GM23248 (cell line): ENCODE data around the gene LHFPL2. TPM values are rescaled to one million over a fixed set of nuclear protein-coding genes. Genes with fewer than 3 reads are reported as not detected.

Experiments
- DNase-seq: peaks from one replicate; pipeline ENCODE4 v3.0.0-alpha.2; 2015
- H2AFZ ChIP-seq: fragments of 200-600 bp; sonication (generic); 2 replicates; pipeline ENCODE4 v1.6.1; 2016; ENCODE audit warnings: antibody characterized with exemption
- H3F3A ChIP-seq: fragments of 200-600 bp; sonication (generic); 2 replicates; pipeline ENCODE4 v1.6.1; 2016; ENCODE audit warnings: mild to moderate bottlenecking, antibody characterized with exemption, mixed run types; ENCODE audit not compliant: insufficient read depth
- H3K27ac ChIP-seq: fragments of 200-600 bp; sonication (generic); 2 replicates; pipeline ENCODE4 v1.5.1; 2016; ENCODE audit warnings: mild to moderate bottlenecking
- H3K27me3 ChIP-seq: fragments of 200-600 bp; sonication (generic); replicated peaks from 2 replicates; pipeline ENCODE4 v1.6.1; 2016; ENCODE audit warnings: mild to moderate bottlenecking; ENCODE audit not compliant: insufficient read depth
- H3K36me3 ChIP-seq: fragments of 200-600 bp; sonication (generic); 2 replicates; pipeline ENCODE4 v1.6.1; 2016; ENCODE audit warnings: low read depth, mild to moderate bottlenecking
- H3K4me1 ChIP-seq: fragments of 200-600 bp; sonication (generic); 2 replicates; pipeline ENCODE4 v1.6.1; 2016; ENCODE audit warnings: mild to moderate bottlenecking; ENCODE audit not compliant: insufficient read depth
- H3K4me2 ChIP-seq: fragments of 200-600 bp; sonication (generic); one replicate; pipeline ENCODE4 v1.6.1; 2016; ENCODE audit warnings: mild to moderate bottlenecking; ENCODE audit not compliant: unreplicated experiment
- H3K4me3 ChIP-seq: fragments of 200-600 bp; sonication (generic); 2 replicates; pipeline ENCODE4 v1.5.1; 2016; ENCODE audit warnings: mild to moderate bottlenecking
- H3K79me2 ChIP-seq: fragments of 200-600 bp; sonication (generic); 2 replicates; pipeline ENCODE4 v1.6.1; 2016; ENCODE audit warnings: mild to moderate bottlenecking; ENCODE audit not compliant: insufficient read depth
- H3K9ac ChIP-seq: fragments of 200-600 bp; sonication (generic); 2 replicates; pipeline ENCODE4 v1.6.1; 2016; ENCODE audit warnings: mild to moderate bottlenecking
- H3K9me2 ChIP-seq: fragments of 200-600 bp; sonication (generic); 2 replicates; pipeline ENCODE4 v1.6.1; 2016; ENCODE audit warnings: mixed run types, mild to moderate bottlenecking, moderate library complexity; ENCODE audit not compliant: insufficient read depth
- H3K9me3 ChIP-seq: fragments of 200-600 bp; sonication (generic); one replicate; pipeline ENCODE4 v1.6.1; 2017; ENCODE audit warnings: low read depth
- H4K20me1 ChIP-seq: fragments of 200-600 bp; sonication (generic); 2 replicates; pipeline ENCODE4 v1.6.0; 2016; ENCODE audit not compliant: insufficient read depth
- EZH2 ChIP-seq: fragments of 200-600 bp; sonication (generic); IDR thresholded peaks from 2 replicates; pipeline ENCODE4 v1.6.1; 2018; ENCODE audit warnings: antibody characterized with exemption, mild to moderate bottlenecking; ENCODE audit not compliant: insufficient read depth, poor library complexity, severe bottlenecking
- EZH2phosphoT487 ChIP-seq: fragments of 200-600 bp; sonication (generic); IDR thresholded peaks from 2 replicates; pipeline ENCODE4 v1.6.1; 2018; ENCODE audit warnings: antibody characterized with exemption, moderate library complexity, mild to moderate bottlenecking, low read depth; ENCODE audit not compliant: insufficient read depth
- WGBS, 2 experiments: methylation state at CpG; one replicate each; pipeline ENCODE4 v1.1.6; 2015 to 2017; ENCODE audit warnings: low lambda C conversion rate in 2 of 2, low coverage in 1 of 2; ENCODE audit errors: missing lambda C conversion rate in 2 of 2; 5-methylcytosine and 5-hydroxymethylcytosine counted together
- in situ Hi-C: fragments of 300-500 bp; cut with MboI; formaldehyde crosslinking; loops from 2 replicates; pipeline ENCODE4 v1.15.0; 2020
- polyA plus RNA-seq: library from polyadenylated mRNA; unstranded; fragments of >200 nt; fragmentation: Nextera tagmentation; extraction: Ambion mirVana; gene quantifications from 2 replicates; pipeline ENCODE4 v1.2.1, GENCODE V29; 2016
- total RNA-seq: library from RNA; depleted of rRNA; stranded (reverse); fragments of >200 nt; shearing (Covaris generic); gene quantifications from 2 replicates; pipeline ENCODE4 v1.2.3, GENCODE V29; 2014

LHFPL2 gene
- total and polyA plus RNA-seq, 2 experiments from 2014 or later, result 8.0 to 13.7 TPM

DNA sequence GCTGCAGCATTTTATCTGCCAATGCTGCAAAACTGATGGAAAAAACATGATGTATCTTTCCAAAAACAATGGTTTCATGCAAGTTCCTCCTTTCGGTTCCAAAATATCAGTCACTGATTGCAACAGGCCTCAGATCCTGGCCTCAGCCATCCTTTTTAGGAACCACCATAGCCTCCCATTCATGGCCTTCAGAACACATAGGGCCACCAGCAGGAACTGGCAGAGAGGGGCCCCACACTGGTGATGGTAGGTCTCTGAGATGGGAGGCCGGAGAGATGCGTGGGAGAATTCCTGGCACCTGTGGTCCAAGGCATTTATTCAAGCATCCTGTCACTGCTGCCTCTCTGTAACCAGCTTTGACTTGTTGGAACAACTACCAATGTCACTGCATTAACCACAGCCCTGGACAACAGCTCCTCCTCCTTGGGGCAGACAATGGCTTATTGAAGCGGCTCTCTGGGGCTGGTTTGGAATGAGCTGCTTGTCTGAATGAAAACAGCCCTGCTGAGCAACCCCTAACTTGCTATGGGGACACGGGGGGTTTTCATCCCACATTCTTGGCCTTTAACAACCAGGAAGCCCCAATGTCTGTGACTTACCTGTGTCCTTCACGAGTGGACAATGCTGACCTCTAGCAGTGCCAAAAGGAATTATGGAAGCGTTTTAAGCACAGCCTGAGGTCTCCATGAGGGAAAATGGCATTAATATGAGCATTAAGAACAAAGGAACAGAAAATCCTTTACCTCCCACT is 108.1 kb downstream of the LHFPL2 start:
- no peak overlapping the region for H3K4me3 ChIP-seq
- H3K9me2 ChIP-seq, result no peaks in the 10 kb centered on the region
- no peaks in the 10 kb centered on the region for H3K9me3 ChIP-seq
- peaks cover 13% of the 10 kb centered on the region for H3F3A ChIP-seq
- H3K79me2 ChIP-seq, result 0 out of 2 replicates have a peak, but pooled peaks cover 12% of the 10 kb centered on the region
- H3K36me3 ChIP-seq, result no peaks in the 10 kb centered on the region
- no peak overlapping the region for H3K4me2 ChIP-seq
- no peak overlapping the region for H3K9ac ChIP-seq
- TF ChIP-seq EZH2 (no peak), EZH2phosphoT487 (no peak)
- no peaks in the 10 kb centered on the region for H3K27me3 ChIP-seq
- in situ Hi-C loops, result no loop called here
- DNase-seq, result no peak
- 50 to 54% methylated on average over 7 of the region's 7 CpGs for WGBS, 2 experiments
- H3K4me1 ChIP-seq, result peaks cover 15% of the 10 kb centered on the region
- H3K27ac ChIP-seq, result no peak overlapping the region
- H2AFZ ChIP-seq, result no peak overlapping the region
- H4K20me1 ChIP-seq, result no peaks in the 10 kb centered on the region

DNA sequence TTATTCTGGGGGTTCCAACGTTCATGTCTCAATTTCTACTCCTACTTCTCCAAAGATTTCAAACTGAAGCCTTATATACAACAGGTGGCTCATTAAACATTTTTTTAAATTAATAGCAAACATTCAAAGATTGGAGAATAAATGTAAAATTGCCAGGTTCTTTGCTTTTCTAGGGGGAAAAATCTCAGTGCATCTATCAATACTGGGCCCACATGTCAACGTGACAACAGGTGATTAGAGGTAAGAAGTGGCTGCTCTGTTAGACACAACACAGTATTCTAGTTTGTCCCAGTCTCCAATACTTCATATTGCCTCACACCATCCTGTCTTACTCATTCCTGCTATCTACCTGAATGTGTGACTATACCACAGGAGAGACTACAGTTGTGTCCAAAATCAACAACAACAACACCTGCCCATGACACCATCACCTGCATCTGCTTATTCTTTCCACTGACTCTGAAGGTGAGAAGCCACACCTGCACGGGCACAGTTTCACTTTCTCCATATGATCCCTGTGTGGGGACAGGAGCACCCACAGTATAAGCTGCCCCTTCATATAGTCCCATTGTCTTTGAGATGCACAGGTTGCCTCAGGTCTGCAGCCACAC is 110.2 kb downstream of the LHFPL2 start:
- Histone ChIP-seq H3K79me2 (0 out of 2 replicates have a peak, but pooled peaks cover 7% of the 10 kb centered on the region), H3K4me2 (no peak overlapping the region)
- no peak for DNase-seq

DNA sequence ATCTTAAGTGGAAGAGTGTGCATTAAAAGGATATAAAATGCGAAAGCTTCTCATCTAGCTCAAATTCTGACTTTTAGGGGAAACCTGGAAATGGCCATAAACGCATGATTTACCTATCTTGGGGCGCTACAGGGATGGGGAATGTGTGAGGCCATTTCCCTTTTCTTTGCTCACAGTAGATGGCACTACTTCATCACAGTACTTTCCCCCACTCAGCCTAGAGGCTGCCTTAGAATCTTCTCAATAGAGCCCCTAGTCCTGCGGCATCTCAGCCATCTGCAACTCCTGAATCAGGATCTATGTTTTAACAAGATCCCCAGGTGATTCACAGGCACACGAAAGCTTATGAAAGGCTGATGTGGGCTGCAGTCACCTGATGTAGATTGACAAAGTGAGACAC is 110.8 kb downstream of the LHFPL2 start:
- no peaks in the 10 kb centered on the region for H4K20me1 ChIP-seq
- TF ChIP-seq EZH2phosphoT487, result no peak
- no peak for TF ChIP-seq EZH2
- no peak overlapping the region for H2AFZ ChIP-seq
- H3K9me2 ChIP-seq, result no peaks in the 10 kb centered on the region
- H3K4me3 ChIP-seq, result no peak overlapping the region
- in situ Hi-C loops, result loop anchor here (10.0 kb wide), 1 partner anchor 267 kb away; no protein-coding TSS in a partner anchor
- H3K79me2 ChIP-seq, result 0 out of 2 replicates have a peak, but pooled peaks cover 13% of the 10 kb centered on the region
- peaks cover 17% of the 10 kb centered on the region for H3F3A ChIP-seq
- DNase-seq, result peak; percentile 64
- no peak overlapping the region for H3K4me2 ChIP-seq
- 65 to 67% methylated on average over 5 of the region's 5 CpGs for WGBS, 2 experiments
- H3K4me1 ChIP-seq, result peaks cover 18% of the 10 kb centered on the region
- H3K9ac ChIP-seq, result no peak overlapping the region
- no peaks in the 10 kb centered on the region for H3K27me3 ChIP-seq
- H3K36me3 ChIP-seq, result no peaks in the 10 kb centered on the region
- no peaks in the 10 kb centered on the region for H3K9me3 ChIP-seq
- no peak overlapping the region for H3K27ac ChIP-seq

More for the DNA sequence above, 110.2 kb downstream of the LHFPL2 start:
- Histone ChIP-seq H3K4me1 (peaks cover 18% of the 10 kb centered on the region), H3K4me3 (no peak overlapping the region), H3K9ac (no peak overlapping the region), H3K9me3 (no peaks in the 10 kb centered on the region), H2AFZ (no peak overlapping the region), H3F3A (peaks cover 14% of the 10 kb centered on the region), H3K27me3 (no peaks in the 10 kb centered on the region), H3K27ac (no peak overlapping the region), H3K36me3 (no peaks in the 10 kb centered on the region), H4K20me1 (no peaks in the 10 kb centered on the region), H3K9me2 (no peaks in the 10 kb centered on the region)
- 91 to 95% methylated on average over 3 of the region's 3 CpGs for WGBS, 2 experiments
- TF ChIP-seq EZH2phosphoT487 (no peak), EZH2 (no peak)
- in situ Hi-C loops, result loop anchor here (10.0 kb wide), 1 partner anchor 266 kb away; no protein-coding TSS in a partner anchor

DNA sequence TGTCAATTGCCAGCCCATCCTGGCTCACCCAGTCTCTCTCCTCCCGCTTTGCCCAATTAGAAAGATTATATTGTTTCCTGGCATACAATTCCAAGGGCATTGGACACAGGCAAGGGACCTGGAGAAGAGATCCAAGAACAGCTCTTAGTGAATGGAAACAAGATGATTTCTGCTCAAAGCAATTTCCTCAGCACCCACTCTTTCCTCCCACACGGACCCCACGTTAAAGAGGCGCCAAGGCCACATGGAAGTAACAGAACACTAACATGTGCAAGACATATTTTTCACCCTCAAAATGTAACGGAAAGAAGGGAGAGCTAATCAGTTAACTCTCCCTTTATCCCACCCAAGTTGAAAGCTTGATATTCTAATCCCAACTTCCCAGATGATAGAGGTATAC is 111.2 kb downstream of the LHFPL2 start:
- H3F3A ChIP-seq, result peaks cover 17% of the 10 kb centered on the region
- no peak for TF ChIP-seq EZH2phosphoT487
- TF ChIP-seq EZH2, result no peak
- in situ Hi-C loops, result loop anchor here (10.0 kb wide), 1 partner anchor 267 kb away; no protein-coding TSS in a partner anchor
- H4K20me1 ChIP-seq, result no peaks in the 10 kb centered on the region
- no peaks in the 10 kb centered on the region for H3K9me2 ChIP-seq
- no peak for DNase-seq
- no peak overlapping the region for H3K27ac ChIP-seq
- H3K4me3 ChIP-seq, result no peak overlapping the region
- WGBS, 2 experiments, result 57 to 61% methylated on average over 5 of the region's 5 CpGs
- 0 out of 2 replicates have a peak, but pooled peaks cover 13% of the 10 kb centered on the region for H3K79me2 ChIP-seq
- no peak overlapping the region for H3K4me2 ChIP-seq
- no peaks in the 10 kb centered on the region for H3K27me3 ChIP-seq
- H3K36me3 ChIP-seq, result no peaks in the 10 kb centered on the region
- H2AFZ ChIP-seq, result no peak overlapping the region
- no peaks in the 10 kb centered on the region for H3K9me3 ChIP-seq
- no peak overlapping the region for H3K9ac ChIP-seq
- H3K4me1 ChIP-seq, result peaks cover 18% of the 10 kb centered on the region
